RWPE2 (cell line): ENCODE results near the gene AIMP1.

Experiments used
- ATAC-seq: fragments of 200-7000 bp; cut with Tn5 transposase; 3 replicates; pipeline ENCODE4 v1.9.1; 2021; ENCODE audit warnings: low read depth
- DNase-seq: peaks from one replicate; pipeline ENCODE4 v3.0.0-alpha.2; 2020; ENCODE audit warnings: low spot score
- H3K27ac ChIP-seq: fragments of 450-650 bp; 2 replicates; pipeline ENCODE4 v1.5.1; 2017; ENCODE audit warnings: mild to moderate bottlenecking; ENCODE audit not compliant: poor library complexity, severe bottlenecking
- H3K27me3 ChIP-seq: fragments of 250-450 bp; sonication (Bioruptor Pico); 2 replicates; pipeline ENCODE4 v1.5.1; 2021; ENCODE audit warnings: mild to moderate bottlenecking, moderate library complexity; ENCODE audit not compliant: insufficient read depth, poor library complexity, severe bottlenecking
- H3K36me3 ChIP-seq: fragments of 250-450 bp; sonication (Bioruptor Pico); 2 replicates; pipeline ENCODE4 v1.5.1; 2020; ENCODE audit warnings: low read depth, mild to moderate bottlenecking, moderate library complexity
- H3K4me1 ChIP-seq: fragments of 250-450 bp; sonication (Bioruptor Pico); 2 replicates; pipeline ENCODE4 v1.5.1; 2021; ENCODE audit warnings: mild to moderate bottlenecking, moderate library complexity; ENCODE audit not compliant: insufficient read depth, poor library complexity, severe bottlenecking
- H3K4me3 ChIP-seq: fragments of 250-450 bp; sonication (Bioruptor Pico); 2 replicates; pipeline ENCODE4 v1.5.1; 2021; ENCODE audit warnings: mild to moderate bottlenecking, moderate library complexity; ENCODE audit not compliant: severe bottlenecking
- H3K9me3 ChIP-seq: fragments of 250-450 bp; sonication (Bioruptor Pico); 2 replicates; pipeline ENCODE4 v1.5.1; 2021; ENCODE audit warnings: mild to moderate bottlenecking, moderate library complexity; ENCODE audit not compliant: severe bottlenecking
- CTCF ChIP-seq: fragments of 450-650 bp; IDR thresholded peaks from one replicate; pipeline ENCODE4 v1.5.1; 2017; ENCODE audit warnings: mild to moderate bottlenecking, moderate library complexity; ENCODE audit not compliant: poor library complexity, severe bottlenecking

The AIMP1 gene

GRCh38 chr4:106337916-106338315 lies 21.6 kb downstream of the AIMP1 start:
- DNase-seq (no peak), ATAC-seq (no peak)
- Histone ChIP-seq H3K4me3 (no peak overlapping the region), H3K36me3 (peaks cover 76% of the 10 kb centered on the region), H3K27me3 (no peaks in the 10 kb centered on the region), H3K9me3 (no peaks in the 10 kb centered on the region), H3K27ac (no peak overlapping the region), H3K4me1 (no peaks in the 10 kb centered on the region)
- no peak for TF ChIP-seq CTCF

GRCh38 chr4:106338671-106339070 lies 22.3 kb downstream of the AIMP1 start:
- no peaks in the 10 kb centered on the region for H3K4me1 ChIP-seq
- no peak overlapping the region for H3K27ac ChIP-seq
- no peaks in the 10 kb centered on the region for H3K27me3 ChIP-seq
- no peak for ATAC-seq
- H3K4me3 ChIP-seq, result no peak overlapping the region
- TF ChIP-seq CTCF, result no peak
- no peak for DNase-seq
- H3K36me3 ChIP-seq, result peaks cover 69% of the 10 kb centered on the region
- H3K9me3 ChIP-seq, result no peaks in the 10 kb centered on the region

GRCh38 chr4:106339431-106339830 lies 23.1 kb downstream of the AIMP1 start:
- H3K4me1 ChIP-seq, result no peaks in the 10 kb centered on the region
- H3K4me3 ChIP-seq, result no peak overlapping the region
- no peak for ATAC-seq
- H3K9me3 ChIP-seq, result no peaks in the 10 kb centered on the region
- H3K36me3 ChIP-seq, result peaks cover 71% of the 10 kb centered on the region
- TF ChIP-seq CTCF, result no peak
- no peaks in the 10 kb centered on the region for H3K27me3 ChIP-seq
- no peak overlapping the region for H3K27ac ChIP-seq
- DNase-seq, result no peak

- H3K9me3 ChIP-seq, result no peaks in the 10 kb centered on the region
- H3K4me3 ChIP-seq, result no peak overlapping the region
- DNase-seq (no peak), ATAC-seq (no peak)
- peaks cover 3% of the 10 kb centered on the region for H3K4me1 ChIP-seq
- no peaks in the 10 kb centered on the region for H3K27me3 ChIP-seq
- no peak overlapping the region for H3K27ac ChIP-seq
- peaks cover 71% of the 10 kb centered on the region for H3K36me3 ChIP-seq
- TF ChIP-seq CTCF, result no peak
Measured at GRCh38 chr4:106340774-106341173, 24.4 kb downstream of the AIMP1 start.

- Histone ChIP-seq H3K36me3 (peaks cover 72% of the 10 kb centered on the region), H3K4me1 (peaks cover 3% of the 10 kb centered on the region), H3K27ac (no peak overlapping the region), H3K9me3 (no peaks in the 10 kb centered on the region), H3K4me3 (no peak overlapping the region), H3K27me3 (no peaks in the 10 kb centered on the region)
- DNase-seq (no peak), ATAC-seq (no peak)
- TF ChIP-seq CTCF, result no peak
Measured at GRCh38 chr4:106343865-106344646, 27.7 kb downstream of the AIMP1 start.
